H1 (cell line): ENCODE measurements around the gene DNAH1. TPM values are rescaled to one million over a fixed set of nuclear protein-coding genes. Genes with fewer than 3 reads are reported as not detected.

Source experiments
- polyA plus RNA-seq, 7 experiments: library from polyadenylated mRNA; depleted of rRNA in 3 of 7; stranded (reverse) in 5 of 7; unstranded in 2 of 7; fragments of >200 nt in 5 of 7; fragments of 200-250 nt in 2 of 7; gene quantifications; 1 replicate in 5 of 7; 2 replicates in 1 of 7; 4 replicates in 1 of 7; pipeline versions ENCODE4 v1.2.1 to v1.2.3, GENCODE V29; 2011 to 2013; ENCODE audit warnings: missing spikeins in 2 of 7, mixed read lengths in 2 of 7
- total RNA-seq: library from RNA; stranded (reverse); fragmentation: NEBNext Ultra II Directional; extraction: Animal tissue kit (Norgen Biotek cat#: 25700); gene quantifications from 2 replicates; pipeline ENCODE4 v1.2.1, GENCODE V29; 2021
- TF ChIP-seq, protein P1 (sequence below): fragments of 300-600 bp; sonication (generic); IDR thresholded peaks from 2 replicates; pipeline ENCODE4 v1.7.1; 2012; ENCODE audit warnings: low read length, moderate library complexity, mild to moderate bottlenecking, inconsistent platforms; ENCODE audit not compliant: insufficient replicate concordance

Gene DNAH1
- total and polyA plus RNA-seq, 2 of the 8 experiments (the other 6 are each of a cell fraction or from before 2014, with no cell fraction given) = 1.0 to 1.5 TPM

DNA sequence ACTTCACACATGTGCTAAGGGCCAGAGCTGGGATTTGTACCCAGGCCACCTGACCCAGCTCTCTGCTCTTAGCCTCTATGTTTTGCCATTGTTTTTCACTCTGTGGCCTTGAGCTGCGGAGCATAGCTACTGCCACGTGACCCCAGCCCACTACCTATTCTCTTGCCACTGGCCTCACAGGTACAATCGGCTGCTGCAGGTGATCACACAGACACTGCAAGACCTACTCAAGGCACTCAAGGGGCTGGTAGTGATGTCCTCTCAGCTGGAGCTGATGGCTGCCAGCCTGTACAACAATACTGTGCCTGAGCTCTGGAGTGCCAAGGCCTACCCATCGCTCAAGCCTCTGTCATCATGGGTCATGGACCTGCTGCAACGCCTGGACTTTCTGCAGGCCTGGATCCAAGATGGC is 82.6 kb downstream of the DNAH1 start (continued):
- TF ChIP-seq, protein P1, sequence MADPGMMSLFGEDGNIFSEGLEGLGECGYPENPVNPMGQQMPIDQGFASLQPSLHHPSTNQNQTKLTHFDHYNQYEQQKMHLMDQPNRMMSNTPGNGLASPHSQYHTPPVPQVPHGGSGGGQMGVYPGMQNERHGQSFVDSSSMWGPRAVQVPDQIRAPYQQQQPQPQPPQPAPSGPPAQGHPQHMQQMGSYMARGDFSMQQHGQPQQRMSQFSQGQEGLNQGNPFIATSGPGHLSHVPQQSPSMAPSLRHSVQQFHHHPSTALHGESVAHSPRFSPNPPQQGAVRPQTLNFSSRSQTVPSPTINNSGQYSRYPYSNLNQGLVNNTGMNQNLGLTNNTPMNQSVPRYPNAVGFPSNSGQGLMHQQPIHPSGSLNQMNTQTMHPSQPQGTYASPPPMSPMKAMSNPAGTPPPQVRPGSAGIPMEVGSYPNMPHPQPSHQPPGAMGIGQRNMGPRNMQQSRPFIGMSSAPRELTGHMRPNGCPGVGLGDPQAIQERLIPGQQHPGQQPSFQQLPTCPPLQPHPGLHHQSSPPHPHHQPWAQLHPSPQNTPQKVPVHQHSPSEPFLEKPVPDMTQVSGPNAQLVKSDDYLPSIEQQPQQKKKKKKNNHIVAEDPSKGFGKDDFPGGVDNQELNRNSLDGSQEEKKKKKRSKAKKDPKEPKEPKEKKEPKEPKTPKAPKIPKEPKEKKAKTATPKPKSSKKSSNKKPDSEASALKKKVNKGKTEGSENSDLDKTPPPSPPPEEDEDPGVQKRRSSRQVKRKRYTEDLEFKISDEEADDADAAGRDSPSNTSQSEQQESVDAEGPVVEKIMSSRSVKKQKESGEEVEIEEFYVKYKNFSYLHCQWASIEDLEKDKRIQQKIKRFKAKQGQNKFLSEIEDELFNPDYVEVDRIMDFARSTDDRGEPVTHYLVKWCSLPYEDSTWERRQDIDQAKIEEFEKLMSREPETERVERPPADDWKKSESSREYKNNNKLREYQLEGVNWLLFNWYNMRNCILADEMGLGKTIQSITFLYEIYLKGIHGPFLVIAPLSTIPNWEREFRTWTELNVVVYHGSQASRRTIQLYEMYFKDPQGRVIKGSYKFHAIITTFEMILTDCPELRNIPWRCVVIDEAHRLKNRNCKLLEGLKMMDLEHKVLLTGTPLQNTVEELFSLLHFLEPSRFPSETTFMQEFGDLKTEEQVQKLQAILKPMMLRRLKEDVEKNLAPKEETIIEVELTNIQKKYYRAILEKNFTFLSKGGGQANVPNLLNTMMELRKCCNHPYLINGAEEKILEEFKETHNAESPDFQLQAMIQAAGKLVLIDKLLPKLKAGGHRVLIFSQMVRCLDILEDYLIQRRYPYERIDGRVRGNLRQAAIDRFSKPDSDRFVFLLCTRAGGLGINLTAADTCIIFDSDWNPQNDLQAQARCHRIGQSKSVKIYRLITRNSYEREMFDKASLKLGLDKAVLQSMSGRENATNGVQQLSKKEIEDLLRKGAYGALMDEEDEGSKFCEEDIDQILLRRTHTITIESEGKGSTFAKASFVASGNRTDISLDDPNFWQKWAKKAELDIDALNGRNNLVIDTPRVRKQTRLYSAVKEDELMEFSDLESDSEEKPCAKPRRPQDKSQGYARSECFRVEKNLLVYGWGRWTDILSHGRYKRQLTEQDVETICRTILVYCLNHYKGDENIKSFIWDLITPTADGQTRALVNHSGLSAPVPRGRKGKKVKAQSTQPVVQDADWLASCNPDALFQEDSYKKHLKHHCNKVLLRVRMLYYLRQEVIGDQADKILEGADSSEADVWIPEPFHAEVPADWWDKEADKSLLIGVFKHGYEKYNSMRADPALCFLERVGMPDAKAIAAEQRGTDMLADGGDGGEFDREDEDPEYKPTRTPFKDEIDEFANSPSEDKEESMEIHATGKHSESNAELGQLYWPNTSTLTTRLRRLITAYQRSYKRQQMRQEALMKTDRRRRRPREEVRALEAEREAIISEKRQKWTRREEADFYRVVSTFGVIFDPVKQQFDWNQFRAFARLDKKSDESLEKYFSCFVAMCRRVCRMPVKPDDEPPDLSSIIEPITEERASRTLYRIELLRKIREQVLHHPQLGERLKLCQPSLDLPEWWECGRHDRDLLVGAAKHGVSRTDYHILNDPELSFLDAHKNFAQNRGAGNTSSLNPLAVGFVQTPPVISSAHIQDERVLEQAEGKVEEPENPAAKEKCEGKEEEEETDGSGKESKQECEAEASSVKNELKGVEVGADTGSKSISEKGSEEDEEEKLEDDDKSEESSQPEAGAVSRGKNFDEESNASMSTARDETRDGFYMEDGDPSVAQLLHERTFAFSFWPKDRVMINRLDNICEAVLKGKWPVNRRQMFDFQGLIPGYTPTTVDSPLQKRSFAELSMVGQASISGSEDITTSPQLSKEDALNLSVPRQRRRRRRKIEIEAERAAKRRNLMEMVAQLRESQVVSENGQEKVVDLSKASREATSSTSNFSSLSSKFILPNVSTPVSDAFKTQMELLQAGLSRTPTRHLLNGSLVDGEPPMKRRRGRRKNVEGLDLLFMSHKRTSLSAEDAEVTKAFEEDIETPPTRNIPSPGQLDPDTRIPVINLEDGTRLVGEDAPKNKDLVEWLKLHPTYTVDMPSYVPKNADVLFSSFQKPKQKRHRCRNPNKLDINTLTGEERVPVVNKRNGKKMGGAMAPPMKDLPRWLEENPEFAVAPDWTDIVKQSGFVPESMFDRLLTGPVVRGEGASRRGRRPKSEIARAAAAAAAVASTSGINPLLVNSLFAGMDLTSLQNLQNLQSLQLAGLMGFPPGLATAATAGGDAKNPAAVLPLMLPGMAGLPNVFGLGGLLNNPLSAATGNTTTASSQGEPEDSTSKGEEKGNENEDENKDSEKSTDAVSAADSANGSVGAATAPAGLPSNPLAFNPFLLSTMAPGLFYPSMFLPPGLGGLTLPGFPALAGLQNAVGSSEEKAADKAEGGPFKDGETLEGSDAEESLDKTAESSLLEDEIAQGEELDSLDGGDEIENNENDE = no peak
